A549 (cell line): ENCODE results near the gene GSTO2. TPM values are rescaled to one million over a fixed set of nuclear protein-coding genes. Genes with fewer than 3 reads are reported as not detected.
A peak's percentile ranks its signal among the peaks of the same experiment; 100 is the strongest.

Experiments used
- ATAC-seq, 2 experiments: fragments of 200-7000 bp in 1 of 2; fragments of >200 bp in 1 of 2; cut with Nextera tagmentation in 1 of 2; cut with Tn5 transposase in 1 of 2; 3 replicates each; pipeline versions ENCODE4 v1.8.0 to v1.9.1; 2018 to 2020; ENCODE audit warnings: mild to moderate bottlenecking in 1 of 2, moderate library complexity in 1 of 2
- CTCF ChIA-PET: fragments of 300-600 bp; sonication (Branson Sonifier 250); formaldehyde crosslinking; extraction: SDS; loops from one replicate; lab custom pipeline; 2021; ENCODE audit warnings: antibody characterized with exemption, inconsistent platforms; lab: Yijun Ruan, JAX
- POLR2A ChIA-PET: fragments of 350-600 bp; formaldehyde crosslinking; extraction: SDS; loops from one replicate; lab custom pipeline; 2021; ENCODE audit warnings: antibody characterized with exemption, inconsistent platforms; lab: Yijun Ruan, JAX
- DNase-seq, 2 experiments: peaks; one replicate each; pipeline versions ENCODE4 v3.0.0 to v3.0.0-alpha.2; 2011 to 2016; ENCODE audit warnings: low read depth in 1 of 2, low spot score in 1 of 2
- FAIRE-seq: peaks from 2 replicates; lab custom pipeline; 2011; peaks lifted over from hg19 to GRCh38; lab: Jason Lieb, UNC
- H3K27ac ChIP-seq, 2 experiments: fragments of >200 bp; sonication (Bioruptor Twin); formaldehyde crosslinking; 3 replicates each; pipeline ENCODE4 v1.5.1; 2016 to 2017
- H3K4me1 ChIP-seq: fragments of >200 bp; sonication (Bioruptor Twin); formaldehyde crosslinking; 3 replicates; pipeline ENCODE4 v1.6.1; 2016
- H3K4me2 ChIP-seq: fragments of >200 bp; sonication (Bioruptor Twin); formaldehyde crosslinking; 3 replicates; pipeline ENCODE4 v1.6.1; 2016
- H3K4me3 ChIP-seq: fragments of >200 bp; sonication (Bioruptor Twin); formaldehyde crosslinking; 3 replicates; pipeline ENCODE4 v1.5.1; 2016
- H3K9me3 ChIP-seq: fragments of >200 bp; sonication (Bioruptor Twin); formaldehyde crosslinking; 3 replicates; pipeline ENCODE4 v1.6.1; 2016
- ATOH8 ChIP-seq: fragments of 250-450 bp; sonication (Bioruptor Pico); IDR thresholded peaks from 2 replicates; pipeline ENCODE4 v1.5.0; 2020; ENCODE audit warnings: low read depth, mild to moderate bottlenecking, moderate library complexity
- CEBPB ChIP-seq, 2 experiments: fragments of >200 bp in 1 of 2; sonication (Bioruptor Twin) in 1 of 2; formaldehyde crosslinking in 1 of 2; IDR thresholded peaks; 2 replicates each; pipeline ENCODE4 v1.6.1; 2012 to 2016
- CHD2 ChIP-seq: fragments of 150-350 bp; IDR thresholded peaks from 2 replicates; pipeline ENCODE4 v1.6.1; 2014; ENCODE audit warnings: low read length; ENCODE audit not compliant: partially characterized antibody
- CHD4 ChIP-seq: fragments of 200-600 bp; sonication (generic); IDR thresholded peaks from 2 replicates; pipeline ENCODE4 v1.6.1; 2016; ENCODE audit warnings: antibody characterized with exemption, mild to moderate bottlenecking, borderline replicate concordance
- E2F6 ChIP-seq: IDR thresholded peaks from 2 replicates; pipeline ENCODE4 v1.6.1; 2012; ENCODE audit warnings: low read depth, borderline replicate concordance
- ESRRA ChIP-seq: fragments of 150-350 bp; IDR thresholded peaks from 2 replicates; pipeline ENCODE4 v1.6.1; 2014; ENCODE audit warnings: mild to moderate bottlenecking, low read length, borderline replicate concordance
- FOSB ChIP-seq: fragments of 250-450 bp; sonication (Bioruptor Pico); IDR thresholded peaks from 2 replicates; pipeline ENCODE4 v1.5.0; 2020; ENCODE audit warnings: mild to moderate bottlenecking, moderate library complexity
- FOXS1 ChIP-seq: fragments of 250-450 bp; sonication (Bioruptor Pico); IDR thresholded peaks from 2 replicates; pipeline ENCODE4 v1.5.0; 2020; ENCODE audit warnings: mild to moderate bottlenecking, moderate library complexity
- GATA3 ChIP-seq: IDR thresholded peaks from 2 replicates; pipeline ENCODE4 v1.6.1; 2012; ENCODE audit warnings: borderline replicate concordance
- HES2 ChIP-seq: fragments of >200 bp; sonication (Bioruptor Twin); formaldehyde crosslinking; IDR thresholded peaks from 2 replicates; pipeline ENCODE4 v1.6.1; 2016
- HEYL ChIP-seq: fragments of 250-450 bp; sonication (Bioruptor Pico); IDR thresholded peaks from 2 replicates; pipeline ENCODE4 v1.8.0; 2021; ENCODE audit warnings: mild to moderate bottlenecking, moderate library complexity
- HOXA7 ChIP-seq: fragments of 250-450 bp; sonication (Bioruptor Pico); IDR thresholded peaks from 2 replicates; pipeline ENCODE4 v1.5.0; 2020; ENCODE audit warnings: mild to moderate bottlenecking, moderate library complexity
- HOXB5 ChIP-seq: fragments of 250-450 bp; sonication (Bioruptor Pico); IDR thresholded peaks from 2 replicates; pipeline ENCODE4 v1.5.0; 2020; ENCODE audit warnings: mild to moderate bottlenecking, moderate library complexity
- JUN ChIP-seq, 2 experiments: fragments of >200 bp; sonication (Bioruptor Twin); formaldehyde crosslinking; IDR thresholded peaks; 2 replicates in 1 of 2; 3 replicates in 1 of 2; pipeline ENCODE4 v1.6.1; 2016 to 2017
- KDM1A ChIP-seq: fragments of 200-600 bp; sonication (generic); IDR thresholded peaks from 2 replicates; pipeline ENCODE4 v1.6.1; 2016; ENCODE audit warnings: low read depth, mild to moderate bottlenecking
- KDM5A ChIP-seq: fragments of 200-600 bp; sonication (generic); IDR thresholded peaks from 2 replicates; pipeline ENCODE4 v1.6.1; 2016; ENCODE audit warnings: antibody characterized with exemption, mild to moderate bottlenecking
- MAFK ChIP-seq: fragments of 450-650 bp; IDR thresholded peaks from 2 replicates; pipeline ENCODE4 v1.6.1; 2014; ENCODE audit not compliant: partially characterized antibody
- MAZ ChIP-seq: fragments of 150-350 bp; IDR thresholded peaks from 2 replicates; pipeline ENCODE4 v1.6.1; 2014; ENCODE audit warnings: antibody characterized with exemption, low read depth, low read length, borderline replicate concordance
- NFE2L2 ChIP-seq: fragments of 150-350 bp; conservative IDR thresholded peaks from 2 replicates; pipeline ENCODE4 v1.6.1; 2014; ENCODE audit warnings: low read length
- NR3C1 ChIP-seq: fragments of >200 bp; sonication (Bioruptor Twin); formaldehyde crosslinking; IDR thresholded peaks from 3 replicates; pipeline ENCODE4 v1.6.1; 2017
- PBX3 ChIP-seq: IDR thresholded peaks from 2 replicates; pipeline ENCODE4 v1.6.1; 2012
- PHF8 ChIP-seq: fragments of 200-600 bp; sonication (generic); IDR thresholded peaks from 2 replicates; pipeline ENCODE4 v1.6.1; 2016; ENCODE audit warnings: low read depth, mild to moderate bottlenecking, antibody characterized with exemption, moderate library complexity, borderline replicate concordance
- POLR2AphosphoS2 ChIP-seq: conservative IDR thresholded peaks from 2 replicates; pipeline ENCODE4 v1.6.1; 2012; ENCODE audit warnings: low read length, improper control_type of control experiment, inconsistent platforms
- RCOR1 ChIP-seq: fragments of 150-350 bp; IDR thresholded peaks from 2 replicates; pipeline ENCODE4 v1.6.1; 2014; ENCODE audit warnings: antibody characterized with exemption, low read length, low read depth
- RFX5 ChIP-seq: fragments of 450-650 bp; IDR thresholded peaks from 2 replicates; pipeline ENCODE4 v1.7.1; 2014; ENCODE audit warnings: antibody characterized with exemption, mild to moderate bottlenecking, moderate library complexity
- SMC3 ChIP-seq: fragments of >200 bp; sonication (Bioruptor Twin); formaldehyde crosslinking; IDR thresholded peaks from 3 replicates; pipeline ENCODE4 v1.6.1; 2018; ENCODE audit warnings: inconsistent platforms
- SREBF2 ChIP-seq: fragments of 450-650 bp; IDR thresholded peaks from 2 replicates; pipeline ENCODE4 v1.6.1; 2014; ENCODE audit warnings: mild to moderate bottlenecking, moderate library complexity
- USF2 ChIP-seq: fragments of 450-650 bp; IDR thresholded peaks from 2 replicates; pipeline ENCODE4 v1.6.1; 2014; ENCODE audit warnings: antibody characterized with exemption
- ZC3H11A ChIP-seq: fragments of 450-650 bp; IDR thresholded peaks from 2 replicates; pipeline ENCODE4 v1.6.1; 2014; ENCODE audit warnings: antibody characterized with exemption, mild to moderate bottlenecking
- ZSCAN20 ChIP-seq: fragments of 250-450 bp; sonication (Bioruptor Pico); IDR thresholded peaks from 2 replicates; pipeline ENCODE4 v1.8.0; 2022; ENCODE audit warnings: mild to moderate bottlenecking, moderate library complexity
- WGBS: methylation state at CpG from one replicate; pipeline ENCODE4 v1.1.6; 2017; ENCODE audit errors: missing lambda C conversion rate; 5-methylcytosine and 5-hydroxymethylcytosine counted together
- polyA plus RNA-seq, 4 experiments: library from polyadenylated mRNA; depleted of rRNA in 3 of 4; stranded (reverse); fragments of >200 nt; fragmentation: RNase III in 1 of 4; extraction: RNeasy Plus Mini Kit Qiagen cat#74134 plus additional on column Dnase treatment in 1 of 4; gene quantifications; 2 replicates in 3 of 4; 3 replicates in 1 of 4; pipeline ENCODE4 v1.2.3, GENCODE V29; 2011 to 2017

GSTO2 gene
- polyA plus RNA-seq, 2 of the 4 experiments (the other 2 are of a cell fraction), result 1.3 to 5.7 TPM

- TF ChIP-seq PBX3 (no peak), KDM5A (peak; percentile 61; the same call in 1 of the 2 replicates), E2F6 (no peak), ATOH8 (0 out of 2 replicates have a peak, but pooled peaks have one; percentile 45), SREBF2 (no peak), RCOR1 (no peak), ZSCAN20 (CRISPR knock-in tag) (no peak), HOXB5 (CRISPR knock-in tag) (peak; percentile 42; the same call in 1 of the 2 replicates), PHF8 (peak; percentile 95), CHD2 (peak; percentile 89), NFE2L2 (no peak; the same call in 1 of the 2 replicates), MAFK (no peak), HOXA7 (peak; percentile 66), SMC3 (no peak), CHD4 (no peak), USF2 (peak; percentile 92), FOXS1 (CRISPR knock-in tag) (no peak), HEYL (CRISPR knock-in tag) (no peak), GATA3 (peak; percentile 5; the same call in 1 of the 2 replicates), MAZ (no peak), ESRRA (no peak), RFX5 (peak; percentile 23; the same call in 1 of the 2 replicates), FOSB (CRISPR knock-in tag) (no peak), HES2 (no peak), JUN (IDR thresholded peaks at IDR 0.05) (peak; percentile 51 to 74; a peak in 3 of 5 replicates)
- TF ChIP-seq, all 56 proteins: peak for 20
Observed at GRCh38 chr10:104268713-104269645, at the start of gene GSTO2 (continued).

GRCh38 chr10:104220522-104220921, 48.5 kb upstream of the GSTO2 start:
- ChIA-PET POLR2A (no interaction called here), CTCF (interaction anchor here (0.6 kb wide), 1 partner anchor 10 kb away, joined by 3 read pairs; no protein-coding TSS in a partner anchor)
- no peak overlapping the region for H3K4me2 ChIP-seq
- no peak for FAIRE-seq
- ATAC-seq, result no peak
- H3K4me3 ChIP-seq, result no peak overlapping the region
- H3K9me3 ChIP-seq, result no peaks in the 10 kb centered on the region
- TF ChIP-seq ZC3H11A (no peak), NFE2L2 (no peak), NR3C1 (no peak), CEBPB (IDR thresholded peaks at IDR 0.05) (no peak), KDM1A (no peak), ZSCAN20 (CRISPR knock-in tag) (no peak), POLR2AphosphoS2 (no peak), JUN (IDR thresholded peaks at IDR 0.05) (no peak), GATA3 (no peak)
- TF ChIP-seq, all 56 proteins: peak for 0
- 10% methylated on average over 2 of the region's 2 CpGs for WGBS
- Histone ChIP-seq H3K4me1 (no peaks in the 10 kb centered on the region), H3K27ac (no peak overlapping the region)
- DNase-seq, result no peak
